ENCODE measurements around the gene CHI3L1.

DNA sequence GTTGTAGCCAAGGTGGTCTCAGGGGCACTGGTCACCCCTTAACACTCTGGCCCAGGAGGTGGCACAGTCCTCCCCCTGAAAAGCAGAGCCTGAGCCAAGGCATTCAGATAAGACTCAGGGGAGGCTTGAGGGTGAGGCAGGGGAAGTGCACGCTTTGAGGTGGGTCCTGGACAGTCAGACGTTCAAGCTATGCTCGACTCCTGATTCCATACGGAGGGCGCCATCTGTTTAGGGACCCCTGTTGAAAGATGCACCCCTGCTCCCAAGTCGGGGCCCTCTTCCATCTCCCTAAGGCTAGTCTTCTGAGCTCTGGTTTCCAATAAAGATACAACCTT lies 12.9 kb upstream of the CHI3L1 start:
- TF ChIP-seq TAF1 (IDR thresholded peaks at IDR 0.05; ENCODE audit: low read depth) (no peak), EP300 (IDR thresholded peaks at IDR 0.05; ENCODE audit: borderline replicate concordance) (no peak), RAD21 (IDR thresholded peaks at IDR 0.05; ENCODE audit: low read depth) (no peak), YY1 (IDR thresholded peaks at IDR 0.05; ENCODE audit: low read depth) (no peak), ZBTB7A (IDR thresholded peaks at IDR 0.05; ENCODE audit: low read depth) (no peak), NFIC (IDR thresholded peaks at IDR 0.05) (no peak), FOXM1 (IDR thresholded peaks at IDR 0.05; ENCODE audit: borderline replicate concordance, low read depth) (no peak), TEAD4 (IDR thresholded peaks at IDR 0.05) (no peak), TCF12 (IDR thresholded peaks at IDR 0.05; ENCODE audit: low read depth) (no peak)
- TF ChIP-seq, protein P1, sequence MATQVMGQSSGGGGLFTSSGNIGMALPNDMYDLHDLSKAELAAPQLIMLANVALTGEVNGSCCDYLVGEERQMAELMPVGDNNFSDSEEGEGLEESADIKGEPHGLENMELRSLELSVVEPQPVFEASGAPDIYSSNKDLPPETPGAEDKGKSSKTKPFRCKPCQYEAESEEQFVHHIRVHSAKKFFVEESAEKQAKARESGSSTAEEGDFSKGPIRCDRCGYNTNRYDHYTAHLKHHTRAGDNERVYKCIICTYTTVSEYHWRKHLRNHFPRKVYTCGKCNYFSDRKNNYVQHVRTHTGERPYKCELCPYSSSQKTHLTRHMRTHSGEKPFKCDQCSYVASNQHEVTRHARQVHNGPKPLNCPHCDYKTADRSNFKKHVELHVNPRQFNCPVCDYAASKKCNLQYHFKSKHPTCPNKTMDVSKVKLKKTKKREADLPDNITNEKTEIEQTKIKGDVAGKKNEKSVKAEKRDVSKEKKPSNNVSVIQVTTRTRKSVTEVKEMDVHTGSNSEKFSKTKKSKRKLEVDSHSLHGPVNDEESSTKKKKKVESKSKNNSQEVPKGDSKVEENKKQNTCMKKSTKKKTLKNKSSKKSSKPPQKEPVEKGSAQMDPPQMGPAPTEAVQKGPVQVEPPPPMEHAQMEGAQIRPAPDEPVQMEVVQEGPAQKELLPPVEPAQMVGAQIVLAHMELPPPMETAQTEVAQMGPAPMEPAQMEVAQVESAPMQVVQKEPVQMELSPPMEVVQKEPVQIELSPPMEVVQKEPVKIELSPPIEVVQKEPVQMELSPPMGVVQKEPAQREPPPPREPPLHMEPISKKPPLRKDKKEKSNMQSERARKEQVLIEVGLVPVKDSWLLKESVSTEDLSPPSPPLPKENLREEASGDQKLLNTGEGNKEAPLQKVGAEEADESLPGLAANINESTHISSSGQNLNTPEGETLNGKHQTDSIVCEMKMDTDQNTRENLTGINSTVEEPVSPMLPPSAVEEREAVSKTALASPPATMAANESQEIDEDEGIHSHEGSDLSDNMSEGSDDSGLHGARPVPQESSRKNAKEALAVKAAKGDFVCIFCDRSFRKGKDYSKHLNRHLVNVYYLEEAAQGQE (IDR thresholded peaks at IDR 0.05; ENCODE audit: low read depth): no peak
- TF ChIP-seq, protein P2, sequence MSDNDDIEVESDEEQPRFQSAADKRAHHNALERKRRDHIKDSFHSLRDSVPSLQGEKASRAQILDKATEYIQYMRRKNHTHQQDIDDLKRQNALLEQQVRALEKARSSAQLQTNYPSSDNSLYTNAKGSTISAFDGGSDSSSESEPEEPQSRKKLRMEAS (IDR thresholded peaks at IDR 0.05): no peak
- TF ChIP-seq, protein P3, sequence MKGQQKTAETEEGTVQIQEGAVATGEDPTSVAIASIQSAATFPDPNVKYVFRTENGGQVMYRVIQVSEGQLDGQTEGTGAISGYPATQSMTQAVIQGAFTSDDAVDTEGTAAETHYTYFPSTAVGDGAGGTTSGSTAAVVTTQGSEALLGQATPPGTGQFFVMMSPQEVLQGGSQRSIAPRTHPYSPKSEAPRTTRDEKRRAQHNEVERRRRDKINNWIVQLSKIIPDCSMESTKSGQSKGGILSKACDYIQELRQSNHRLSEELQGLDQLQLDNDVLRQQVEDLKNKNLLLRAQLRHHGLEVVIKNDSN (IDR thresholded peaks at IDR 0.05): no peak
